Measurements from ENCODE around the gene RYR1.
"Not testable (repeated sequence)": the region's sequence is repeated elsewhere in the genome, so short reads cannot be mapped to it uniquely, and the experiment has no call there.

The RYR1 gene

DNA sequence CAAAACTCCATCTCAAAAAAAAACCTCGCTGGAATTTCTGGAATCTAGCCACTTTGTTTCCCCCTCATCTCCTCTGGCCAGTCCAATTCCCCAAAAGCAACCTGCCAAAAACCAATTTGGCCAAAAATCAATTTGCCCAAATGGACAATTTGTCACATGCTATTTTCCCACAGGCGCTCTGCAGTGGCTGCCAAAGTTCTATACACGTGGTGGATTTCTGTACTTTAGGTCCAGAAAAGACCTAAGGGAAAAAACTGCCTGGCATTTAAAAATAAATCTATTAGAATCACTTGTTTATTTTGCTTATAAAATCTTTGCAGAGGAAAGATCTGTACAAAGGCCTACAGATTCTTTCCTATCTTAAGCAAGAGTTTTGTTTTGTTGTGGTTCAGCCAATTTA lies 104.9 kb downstream of the RYR1 start:
- DNase-seq (ENCODE audit: low read depth in 2 of 2), result no peak

DNA sequence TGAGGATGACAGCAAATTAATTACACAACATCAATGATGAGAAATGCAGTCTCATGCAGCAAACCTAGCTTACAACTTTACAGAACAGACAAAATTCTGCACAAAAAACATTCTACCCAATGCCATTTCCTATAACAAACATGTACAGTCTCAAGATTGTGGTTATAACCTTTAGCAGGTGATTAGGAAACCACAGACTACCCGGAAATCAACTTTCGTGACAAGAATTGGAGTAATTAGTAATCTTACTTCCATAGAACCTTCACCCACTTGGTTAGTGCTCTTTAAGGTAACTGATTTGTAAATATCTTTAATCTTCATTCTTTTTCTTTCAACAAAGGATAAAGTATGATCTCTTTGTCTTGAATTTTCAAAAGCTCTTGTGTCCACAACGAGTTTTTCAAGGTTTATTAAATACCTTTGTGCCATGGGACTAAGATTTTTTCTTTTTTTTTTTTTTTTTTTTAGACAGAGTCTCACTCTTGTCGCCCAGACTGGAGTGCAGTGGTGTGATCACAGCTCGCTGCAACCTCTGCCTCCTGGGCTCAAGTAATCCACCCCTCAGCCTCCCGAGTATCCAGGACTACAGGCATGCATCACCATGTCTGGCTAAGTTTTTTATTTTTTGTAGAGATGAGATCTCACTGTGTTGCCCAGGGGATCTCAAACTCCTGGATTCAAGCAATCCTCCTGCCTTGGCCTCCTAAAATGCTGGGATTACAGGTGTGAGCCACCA lies 105.5 kb downstream of the RYR1 start:
- no peak for DNase-seq (ENCODE audit: low read depth in 2 of 2)

DNA sequence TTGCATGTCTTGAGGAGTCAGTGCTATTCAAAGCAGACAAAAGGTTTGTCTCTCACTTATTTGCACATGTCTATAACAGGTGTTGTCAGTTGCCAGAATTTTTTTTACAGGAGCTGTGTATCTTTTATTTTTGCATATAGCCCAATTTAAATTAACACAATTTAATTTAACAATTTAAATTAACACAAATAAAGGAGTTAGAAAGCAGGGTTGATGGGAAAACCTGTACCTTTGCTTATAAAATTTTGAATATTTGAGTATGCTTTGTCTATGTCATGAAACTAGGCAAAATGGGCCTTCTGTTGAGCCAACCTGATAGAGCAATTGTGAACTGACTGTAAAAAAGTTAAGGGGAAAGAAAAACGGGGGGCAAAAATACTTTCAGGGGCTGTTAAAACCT lies 106.3 kb downstream of the RYR1 start:
- no peak for DNase-seq (ENCODE audit: low read depth in 2 of 2)

DNA sequence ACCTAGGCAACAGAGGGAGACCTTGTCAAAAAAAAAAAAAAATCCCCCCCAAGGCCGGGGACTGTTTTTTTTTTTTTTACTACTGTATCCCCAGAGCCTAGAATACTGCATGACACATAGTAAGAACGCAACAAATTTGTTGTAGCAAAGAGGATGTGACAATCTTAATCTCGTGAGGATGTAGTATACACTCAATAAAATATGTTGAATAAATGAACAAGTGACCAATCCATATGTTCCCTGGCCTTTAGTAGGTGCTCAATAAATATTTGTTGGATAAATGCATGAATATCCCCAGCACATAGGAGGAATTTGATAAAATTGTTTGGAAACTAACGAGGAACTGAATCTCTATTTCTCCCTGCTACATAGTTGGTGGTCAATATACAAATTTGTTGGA lies 108.5 kb downstream of the RYR1 start:
- no peak for DNase-seq (ENCODE audit: low read depth in 2 of 2)

GRCh38 chr19:38543286-38543806 lies 109.9 kb downstream of the RYR1 start:
- no peak for DNase-seq (ENCODE audit: low read depth in 2 of 2)

DNA sequence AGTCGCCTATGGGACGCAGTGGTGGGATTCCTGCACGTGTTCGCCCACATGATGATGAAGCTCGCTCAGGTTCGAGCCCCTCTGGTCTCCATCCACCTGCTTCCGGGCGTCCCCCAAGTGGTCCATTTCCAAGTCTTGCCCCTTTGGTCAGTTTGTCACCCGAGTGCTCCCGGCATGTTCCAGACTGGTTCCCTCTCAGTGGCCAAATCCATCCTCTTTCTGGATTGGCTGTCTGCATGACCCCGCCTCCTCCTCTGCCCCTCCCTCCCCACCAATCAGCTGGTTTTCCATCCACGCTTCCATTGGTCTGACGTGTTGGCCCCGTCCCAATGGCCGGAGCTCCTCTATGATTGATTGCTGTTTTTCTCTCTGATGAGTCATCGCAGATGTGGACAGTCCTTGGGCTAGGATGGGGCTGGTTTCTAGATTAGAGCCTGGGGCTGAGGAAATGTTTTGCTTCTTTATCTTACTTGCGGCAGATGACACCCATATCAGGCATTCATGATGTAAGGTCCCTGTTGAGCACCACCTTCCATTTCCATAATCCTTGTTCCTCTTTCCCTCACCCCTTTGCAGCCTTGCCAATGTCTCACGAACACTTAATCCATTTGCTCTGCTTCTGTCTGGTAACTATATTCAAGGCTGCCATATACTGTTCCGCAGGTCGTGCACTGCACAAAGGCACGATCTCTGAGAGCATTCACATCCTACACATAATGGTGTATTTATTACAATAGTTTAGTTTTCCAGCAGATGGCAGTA lies 110.5 kb downstream of the RYR1 start:
- no peak for DNase-seq (ENCODE audit: low read depth in 2 of 2)

- no peak for DNase-seq (ENCODE audit: low read depth in 2 of 2)
These were observed 111.3 kb downstream of the RYR1 start for GRCh38 chr19:38544569-38545315.

GRCh38 chr19:38545596-38545995 lies 112.1 kb downstream of the RYR1 start:
- DNase-seq (ENCODE audit: low read depth in 2 of 2), result no peak

- DNase-seq (ENCODE audit: low read depth in 2 of 2), result no peak
These were observed 113.9 kb downstream of the RYR1 start for GRCh38 chr19:38547421-38547820.

- no peak for DNase-seq (ENCODE audit: low read depth in 2 of 2)
These were observed 115.6 kb downstream of the RYR1 start for GRCh38 chr19:38549061-38549460.

DNA sequence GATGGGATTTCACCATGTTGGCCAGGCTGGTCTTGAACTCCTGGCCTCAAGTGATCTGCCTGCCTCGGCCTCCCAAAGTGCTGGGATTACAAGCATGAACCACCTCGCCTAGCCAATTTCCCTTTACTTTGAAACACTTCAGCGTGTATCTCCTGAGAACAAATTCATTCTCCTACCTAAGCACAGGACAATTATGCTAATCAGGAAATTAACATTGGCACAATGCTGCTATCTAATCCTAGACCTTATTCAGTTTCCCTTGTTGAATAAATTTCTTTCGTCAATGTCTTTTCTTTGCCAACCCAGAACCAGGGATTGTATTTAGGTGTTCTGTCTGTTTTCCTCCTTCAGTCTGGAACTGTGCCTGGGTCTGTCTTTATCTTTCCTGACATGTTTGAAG lies 116.5 kb downstream of the RYR1 start:
- no peak for DNase-seq (ENCODE audit: low read depth in 2 of 2)

- no peak for DNase-seq (ENCODE audit: low read depth in 2 of 2)
These were observed 116.9 kb downstream of the RYR1 start for GRCh38 chr19:38550376-38550775.

GRCh38 chr19:38551450-38551813 lies 117.9 kb downstream of the RYR1 start:
- DNase-seq (ENCODE audit: low read depth in 2 of 2), result no peak

- DNase-seq (ENCODE audit: low read depth in 2 of 2), result not testable (repeated sequence)
These were observed 119.7 kb downstream of the RYR1 start for GRCh38 chr19:38553239-38553638.

GRCh38 chr19:38554676-38555141 lies 121.2 kb downstream of the RYR1 start:
- no peak for DNase-seq (ENCODE audit: low read depth in 2 of 2)

- DNase-seq (ENCODE audit: low read depth in 2 of 2), result no peak
These were observed 121.7 kb downstream of the RYR1 start for GRCh38 chr19:38555200-38555599.

GRCh38 chr19:38556521-38557174 lies 123.2 kb downstream of the RYR1 start:
- no peak for DNase-seq (ENCODE audit: low read depth in 2 of 2)

GRCh38 chr19:38557205-38557799 lies 123.8 kb downstream of the RYR1 start:
- DNase-seq (ENCODE audit: low read depth in 2 of 2), result no peak

GRCh38 chr19:38558933-38559332 lies 125.4 kb downstream of the RYR1 start:
- DNase-seq (ENCODE audit: low read depth in 2 of 2), result not testable (repeated sequence)

DNA sequence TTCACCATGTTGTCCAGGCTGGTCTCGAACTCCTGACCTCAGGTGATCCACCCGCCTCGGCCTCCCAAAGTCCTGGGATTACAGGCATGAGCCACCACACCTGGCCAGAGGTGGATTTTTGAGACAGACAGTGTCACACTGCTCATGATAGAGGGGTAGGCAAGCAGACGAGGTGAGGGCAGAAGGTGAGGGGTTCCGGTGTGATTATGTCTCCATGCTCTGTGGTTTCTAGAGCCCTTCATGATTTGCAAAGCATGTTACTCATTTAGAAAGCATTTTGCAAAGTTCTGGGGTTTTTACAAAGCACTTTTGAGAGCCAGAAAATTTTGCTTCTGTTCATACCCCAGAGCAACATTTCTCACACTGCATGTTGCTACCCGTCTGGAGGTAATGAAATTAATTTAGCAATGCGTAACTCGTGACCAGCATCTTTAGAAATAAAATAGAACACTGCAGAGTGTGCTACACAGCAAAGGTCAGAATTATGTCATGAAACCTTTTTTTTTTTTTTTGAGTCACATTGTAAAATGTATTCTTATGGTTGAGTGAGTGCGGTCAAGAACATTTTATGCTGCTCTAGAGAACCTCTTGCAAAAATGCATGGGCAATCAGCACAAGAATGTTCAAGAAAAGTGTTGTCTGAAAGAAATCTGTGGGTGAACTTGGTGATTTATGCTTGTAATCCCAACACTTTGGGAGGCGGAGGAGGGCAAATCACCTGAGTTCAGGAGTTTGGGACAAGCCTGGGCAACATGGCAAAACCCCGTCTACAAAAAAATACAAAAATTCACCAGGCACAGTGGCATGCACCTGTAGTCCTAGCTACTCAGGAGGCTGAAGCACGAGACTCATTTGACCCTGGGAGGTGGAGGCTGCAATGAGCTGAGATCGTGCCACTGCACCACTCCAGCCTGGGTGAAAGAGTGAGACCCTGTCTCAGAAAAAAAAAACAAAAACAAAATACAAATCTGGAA lies 126.2 kb downstream of the RYR1 start:
- no peak for DNase-seq (ENCODE audit: low read depth in 2 of 2)

All from stimulated activated CD4-positive, alpha-beta T cell treated with anti-CD3 and anti-CD28 coated beads, Interleukin-1b, Interleukin-23, amount 100 ng/mL, for 1 hour (primary cell).